Caco-2 (cell line): ENCODE results near the gene CNP. TPM values are rescaled to one million over a fixed set of nuclear protein-coding genes. Genes with fewer than 3 reads are reported as not detected.

Source experiments
- Bru-seq: library from RNA; stranded (reverse); fragments of 400-500 nt; gene quantifications from one replicate; lab custom pipeline; 2021; lab: Mats Ljungman, UMichigan
- BruChase-seq, 2 experiments: library from RNA; stranded (reverse); fragments of 400-500 nt; gene quantifications; one replicate each; lab custom pipeline; 2021; lab: Mats Ljungman, UMichigan
- BruUV-seq: library from RNA; stranded (reverse); fragments of 400-500 nt; replicated peaks from 2 replicates; lab custom pipeline; 2021; lab: Mats Ljungman, UMichigan
- CTCF ChIA-PET: fragments of 300-600 bp; sonication (Branson Sonifier 250); formaldehyde crosslinking; loops from one replicate; lab custom pipeline; 2022; ENCODE audit warnings: antibody characterized with exemption; lab: Charles Lee
- POLR2A ChIA-PET: fragments of 300-600 bp; sonication (Branson Sonifier 250); formaldehyde crosslinking; loops from one replicate; lab custom pipeline; 2022; ENCODE audit warnings: antibody characterized with exemption; lab: Charles Lee
- DNase-seq, 2 experiments: peaks; one replicate each; pipeline versions ENCODE4 v3.0.0 to v3.0.0-alpha.2; 2020 to 2022
- H3K27me3 ChIP-seq: replicated peaks from 2 replicates; pipeline ENCODE4 v1.6.0; 2011; ENCODE audit warnings: low read length; ENCODE audit not compliant: control insufficient read depth, insufficient read depth
- H3K36me3 ChIP-seq: 2 replicates; pipeline ENCODE4 v1.5.1; 2011; ENCODE audit warnings: low read length; ENCODE audit not compliant: control insufficient read depth, insufficient read depth
- H3K4me1 ChIP-seq: fragments of 250-450 bp; sonication (Bioruptor Pico); 2 replicates; pipeline ENCODE4 v1.5.1; 2020; ENCODE audit warnings: mild to moderate bottlenecking
- H3K4me3 ChIP-seq: 2 replicates; pipeline ENCODE4 v1.5.1; 2011; ENCODE audit warnings: low read depth, mild to moderate bottlenecking, control low read depth, low read length
- H3K9me3 ChIP-seq: fragments of 250-450 bp; sonication (Bioruptor Pico); 2 replicates; pipeline ENCODE4 v1.5.1; 2020; ENCODE audit warnings: mild to moderate bottlenecking, moderate library complexity
- H3K27ac Mint-ChIP-seq: one replicate; pipeline ENCODE4 v1.8.0; 2022; ENCODE audit warnings: mixed read lengths; ENCODE audit not compliant: unreplicated experiment
- H3K27me3 Mint-ChIP-seq: one replicate; pipeline ENCODE4 v1.8.0; 2022; ENCODE audit warnings: mixed read lengths; ENCODE audit not compliant: insufficient read depth, unreplicated experiment
- H3K36me3 Mint-ChIP-seq: one replicate; pipeline ENCODE4 v1.8.0; 2022; ENCODE audit warnings: mild to moderate bottlenecking, mixed read lengths; ENCODE audit not compliant: insufficient read depth, unreplicated experiment
- H3K4me1 Mint-ChIP-seq: one replicate; pipeline ENCODE4 v1.8.0; 2022; ENCODE audit warnings: low read depth, mixed read lengths; ENCODE audit not compliant: unreplicated experiment
- H3K4me3 Mint-ChIP-seq: one replicate; pipeline ENCODE4 v1.8.0; 2022; ENCODE audit warnings: mild to moderate bottlenecking, moderate library complexity, mixed read lengths; ENCODE audit not compliant: unreplicated experiment
- H3K9me3 Mint-ChIP-seq: one replicate; pipeline ENCODE4 v1.8.0; 2022; ENCODE audit warnings: mixed read lengths; ENCODE audit not compliant: unreplicated experiment
- CTCF ChIP-seq, 2 experiments: fragments of 200-600 bp in 1 of 2; IDR thresholded peaks; 1 replicate in 1 of 2; 2 replicates in 1 of 2; pipeline versions ENCODE4 v1.5.1 to v1.8.0; 2011 to 2022; ENCODE audit warnings: antibody characterized with exemption in 1 of 2, control low read depth in 1 of 2, inconsistent platforms in 1 of 2, low read depth in 1 of 2, low read length in 1 of 2, mild to moderate bottlenecking in 1 of 2, moderate library complexity in 1 of 2; ENCODE audit not compliant: insufficient read depth in 1 of 2, severe bottlenecking in 1 of 2, unreplicated experiment in 1 of 2
- intact Hi-C: fragments of 100-400 bp; cut with micrococcal nuclease; formaldehyde crosslinking; loops from one replicate; pipeline ENCODE4 v1.10.0; 2022; ENCODE audit not compliant: unreplicated experiment
- long read RNA-seq: library from polyadenylated mRNA; stranded (forward); transcript quantifications from one replicate; pipeline ENCODE4 v2.0.0, GENCODE V29; 2022
- total RNA-seq: library from RNA; stranded (reverse); gene quantifications from 2 replicates; pipeline ENCODE4 v1.2.3, GENCODE V29; 2022

Gene CNP
- total RNA-seq (90.1 and 94.5 TPM in 2 replicates), Bru-seq, nascent RNA (percentile 80 among the genes with signal in this experiment), BruChase-seq, experiment 1, labeled RNA remaining after a 2-hour chase (percentile 89 among the genes with signal in this experiment), BruChase-seq, experiment 2, labeled RNA remaining after a 6-hour chase (percentile 94 among the genes with signal in this experiment)
- long read RNA-seq, full-length matches to known transcripts: 146 of 176 reads
- long read RNA-seq, partial matches to known transcripts: 7 of 176 reads
- long read RNA-seq, other reads (novel, unspliced or antisense): 23 of 176 reads

GRCh38 chr17:41966463-41967140 lies at the start of gene CNP:
Gene CNP, plus strand, starts transcription at chr17:41966795. Its CDS starts 90 bp downstream, at chr17:41966885.
- H3K27me3 Mint-ChIP-seq: no peaks in the 10 kb centered on the region
- no peak for TF ChIP-seq CTCF (IDR thresholded peaks at IDR 0.05; ENCODE audit: insufficient read depth in 1 of 2, low read depth in 1 of 2, low read length in 1 of 2, severe bottlenecking in 1 of 2, unreplicated experiment in 1 of 2)
- H3K27ac Mint-ChIP-seq: peak within 1 kb of the TSS; percentile 0
- CTCF ChIA-PET: interaction anchor here (0.5 to 2.1 kb wide), 10 partner anchors 36 to 250 kb away, joined by 3 to 7 read pairs (median 4); partner anchors contain the start of genes KAT2A, NKIRAS2 and ODAD4
- peak within 1 kb of the TSS; percentile 79 for H3K4me3 Mint-ChIP-seq
- H3K9me3 ChIP-seq: no peaks in the 10 kb centered on the region
- H3K36me3 ChIP-seq: peaks cover 8% of the 10 kb centered on the region; the same call in 1 of the 2 replicates
- H3K36me3 Mint-ChIP-seq: peaks cover 59% of the 10 kb centered on the region
- no peaks in the 10 kb centered on the region for H3K9me3 Mint-ChIP-seq
- H3K27me3 ChIP-seq: no peaks in the 10 kb centered on the region
- peaks cover 20% of the 10 kb centered on the region for H3K4me1 ChIP-seq
- POLR2A ChIA-PET: interaction anchor here (0.6 to 2.5 kb wide), 15 partner anchors 8 to 1036 kb away, joined by 3 to 27 read pairs (median 5); partner anchors contain the start of genes DNAJC7, HAP1, JUP and NKIRAS2
- no TSS peak for BruUV-seq
- DNase-seq: peak; percentile 92 to 96
- H3K4me3 ChIP-seq: peak within 1 kb of the TSS; percentile 83
- intact Hi-C loops: loop anchor here (2.0 kb wide), 3 partner anchors 36 to 50 kb away; partner anchors contain the start of genes ACLY and DNAJC7
- peaks cover 23% of the 10 kb centered on the region for H3K4me1 Mint-ChIP-seq

GRCh38 chr17:41917192-41917591 lies 49.4 kb upstream of the CNP start:
- no TSS peak for BruUV-seq
- peak overlapping the region; percentile 94 for H3K4me3 Mint-ChIP-seq
- no peak for TF ChIP-seq CTCF (IDR thresholded peaks at IDR 0.05; ENCODE audit: insufficient read depth in 1 of 2, low read depth in 1 of 2, low read length in 1 of 2, severe bottlenecking in 1 of 2, unreplicated experiment in 1 of 2)
- no peak for DNase-seq
- H3K9me3 Mint-ChIP-seq: no peaks in the 10 kb centered on the region
- peaks cover 48% of the 10 kb centered on the region for H3K4me1 ChIP-seq
- H3K27me3 ChIP-seq: no peaks in the 10 kb centered on the region
- H3K9me3 ChIP-seq: no peaks in the 10 kb centered on the region
- H3K36me3 Mint-ChIP-seq: peaks cover 65% of the 10 kb centered on the region
- CTCF ChIA-PET: interaction anchor here (0.7 to 1.9 kb wide), 4 partner anchors 9 to 131 kb away, joined by 3 to 16 read pairs (median 6); partner anchors contain the start of genes JUP and ODAD4
- peaks cover 35% of the 10 kb centered on the region for H3K4me1 Mint-ChIP-seq
- peaks cover 4% of the 10 kb centered on the region for H3K36me3 ChIP-seq
- H3K27ac Mint-ChIP-seq: peak overlapping the region; percentile 79
- H3K4me3 ChIP-seq: peak overlapping the region; percentile 66
- no peaks in the 10 kb centered on the region for H3K27me3 Mint-ChIP-seq
- POLR2A ChIA-PET: interaction anchor here (1.0 kb wide), 1 partner anchor 9 kb away, joined by 3 read pairs; no protein-coding TSS in a partner anchor
- intact Hi-C loops: no loop called here
